Uterus (tissue), 2 donors: Measurements from ENCODE around the gene PPP2R2B.

ENCODE experiments used
- POLR2A ChIP-seq, 2 donors: fragments of 450-650 bp; IDR thresholded peaks; one replicate each; pipeline ENCODE4 v1.6.1; 2016; ENCODE audit warnings: antibody characterized with exemption in 2 of 2, mild to moderate bottlenecking in 1 of 2, moderate library complexity in 1 of 2
- TF ChIP-seq, protein P1 (sequence below), 4 experiments: fragments of 200-600 bp in 2 of 4; fragments of 450-650 bp in 2 of 4; sonication (generic) in 2 of 4; IDR thresholded peaks; one replicate each; pipeline ENCODE4 v1.5.1; 2016 to 2019; ENCODE audit warnings: antibody characterized with exemption in 4 of 4, mild to moderate bottlenecking in 2 of 4, moderate library complexity in 1 of 4

DNA sequence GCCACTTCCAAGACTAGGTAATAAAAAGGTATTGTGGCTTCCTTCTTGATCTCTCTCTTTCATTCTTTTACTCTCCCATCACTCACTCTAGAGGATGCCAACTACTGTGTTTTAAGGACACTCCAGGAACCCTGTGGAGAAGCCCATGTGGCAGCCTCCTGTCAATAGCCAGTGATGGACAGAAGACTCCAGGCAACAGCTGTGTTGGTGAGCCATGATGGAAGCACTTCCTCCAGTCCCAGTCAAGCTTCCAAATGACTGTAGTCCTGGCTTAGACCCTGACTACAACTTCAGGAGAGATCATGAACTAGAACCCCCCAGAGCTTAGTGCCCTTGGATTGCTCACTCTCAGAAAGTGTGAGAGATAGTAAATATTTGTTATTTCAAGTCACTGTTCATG is 123.9 kb downstream of the PPP2R2B start:
- TF ChIP-seq, protein P1, sequence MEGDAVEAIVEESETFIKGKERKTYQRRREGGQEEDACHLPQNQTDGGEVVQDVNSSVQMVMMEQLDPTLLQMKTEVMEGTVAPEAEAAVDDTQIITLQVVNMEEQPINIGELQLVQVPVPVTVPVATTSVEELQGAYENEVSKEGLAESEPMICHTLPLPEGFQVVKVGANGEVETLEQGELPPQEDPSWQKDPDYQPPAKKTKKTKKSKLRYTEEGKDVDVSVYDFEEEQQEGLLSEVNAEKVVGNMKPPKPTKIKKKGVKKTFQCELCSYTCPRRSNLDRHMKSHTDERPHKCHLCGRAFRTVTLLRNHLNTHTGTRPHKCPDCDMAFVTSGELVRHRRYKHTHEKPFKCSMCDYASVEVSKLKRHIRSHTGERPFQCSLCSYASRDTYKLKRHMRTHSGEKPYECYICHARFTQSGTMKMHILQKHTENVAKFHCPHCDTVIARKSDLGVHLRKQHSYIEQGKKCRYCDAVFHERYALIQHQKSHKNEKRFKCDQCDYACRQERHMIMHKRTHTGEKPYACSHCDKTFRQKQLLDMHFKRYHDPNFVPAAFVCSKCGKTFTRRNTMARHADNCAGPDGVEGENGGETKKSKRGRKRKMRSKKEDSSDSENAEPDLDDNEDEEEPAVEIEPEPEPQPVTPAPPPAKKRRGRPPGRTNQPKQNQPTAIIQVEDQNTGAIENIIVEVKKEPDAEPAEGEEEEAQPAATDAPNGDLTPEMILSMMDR (IDR thresholded peaks at IDR 0.05) = no peak
- no peak for TF ChIP-seq POLR2A (IDR thresholded peaks at IDR 0.05)
